ENCODE results near the gene OR6C76.
"Not testable (repeated sequence)": the region's sequence is repeated elsewhere in the genome, so short reads cannot be mapped to it uniquely, and the experiment has no call there.

OR6C76 gene

GRCh38 chr12:55425954-55426353 lies at the start of gene OR6C76:
TSS of gene OR6C76 (plus strand) at chr12:55426254. CDS start at chr12:55426254, 0 bp downstream.
- no peak for DNase-seq (ENCODE audit: low read depth)

GRCh38 chr12:55385891-55386290 lies 40.2 kb upstream of the OR6C76 start:
- no peak for DNase-seq (ENCODE audit: low read depth)

GRCh38 chr12:55392032-55392795 lies 33.8 kb upstream of the OR6C76 start:
- no peak for DNase-seq (ENCODE audit: low read depth)

GRCh38 chr12:55396326-55396725 lies 29.7 kb upstream of the OR6C76 start:
- no peak for DNase-seq (ENCODE audit: low read depth)

- no peak for DNase-seq (ENCODE audit: low read depth)
These were observed 25.8 kb upstream of the OR6C76 start, which contains the start of gene OR6C65 for GRCh38 chr12:55400229-55400628. TSS of gene OR6C65 (plus strand) at chr12:55400529. CDS start at chr12:55400529, 0 bp downstream.

GRCh38 chr12:55407866-55408265 lies 18.2 kb upstream of the OR6C76 start:
- no peak for DNase-seq (ENCODE audit: low read depth)

GRCh38 chr12:55409133-55409532 lies 16.9 kb upstream of the OR6C76 start:
- DNase-seq (ENCODE audit: low read depth): not testable (repeated sequence)

GRCh38 chr12:55412138-55412537 lies 13.9 kb upstream of the OR6C76 start:
- DNase-seq (ENCODE audit: low read depth): not testable (repeated sequence)

- DNase-seq (ENCODE audit: low read depth): not testable (repeated sequence)
These were observed 12.3 kb upstream of the OR6C76 start for GRCh38 chr12:55413498-55414388.

- DNase-seq (ENCODE audit: low read depth): not testable (repeated sequence)
These were observed 11.6 kb upstream of the OR6C76 start for GRCh38 chr12:55414396-55414823.

GRCh38 chr12:55414889-55415288 lies 11.2 kb upstream of the OR6C76 start:
- DNase-seq (ENCODE audit: low read depth): not testable (repeated sequence)

- no peak for DNase-seq (ENCODE audit: low read depth)
These were observed 9.1 kb upstream of the OR6C76 start for GRCh38 chr12:55416961-55417360.

- DNase-seq (ENCODE audit: low read depth): no peak
These were observed 5.6 kb upstream of the OR6C76 start for GRCh38 chr12:55420307-55420962.

GRCh38 chr12:55428331-55429243 lies 2.5 kb downstream of the OR6C76 start:
- DNase-seq (ENCODE audit: low read depth): no peak

- not testable (repeated sequence) for DNase-seq (ENCODE audit: low read depth)
These were observed 15.2 kb downstream of the OR6C76 start for GRCh38 chr12:55441233-55441632.

- no peak for DNase-seq (ENCODE audit: low read depth)
These were observed 17.7 kb downstream of the OR6C76 start, which contains the start of gene OR6C2 for GRCh38 chr12:55443776-55444175. TSS of gene OR6C2 (plus strand) at chr12:55444076. CDS start at chr12:55452214, 8,138 bp downstream.

GRCh38 chr12:55445357-55445756 lies 19.3 kb downstream of the OR6C76 start:
- no peak for DNase-seq (ENCODE audit: low read depth)

- no peak for DNase-seq (ENCODE audit: low read depth)
These were observed 20.3 kb downstream of the OR6C76 start for GRCh38 chr12:55446326-55446725.

- DNase-seq (ENCODE audit: low read depth): no peak
These were observed 22.8 kb downstream of the OR6C76 start for GRCh38 chr12:55448825-55449224.

- not testable (repeated sequence) for DNase-seq (ENCODE audit: low read depth)
These were observed 38.9 kb downstream of the OR6C76 start for GRCh38 chr12:55464926-55465325.

- no peak for DNase-seq (ENCODE audit: low read depth)
These were observed 41.8 kb downstream of the OR6C76 start for GRCh38 chr12:55467836-55468235.

Measured in stromal cell of bone marrow (primary cell).